ENCODE measurements around the gene BAHCC1. TPM values are rescaled to one million over a fixed set of nuclear protein-coding genes. Genes with fewer than 3 reads are reported as not detected.

The BAHCC1 gene
- total and polyA plus RNA-seq, 2 donors (not counting 3 experiments of a cell fraction or from before 2014, with no cell fraction given): 4.7 to 11.6 TPM

- Histone ChIP-seq H3K9me1 (replicated peaks; ENCODE audit: control insufficient read depth, extremely low read depth, insufficient read depth, low read length) (no peaks in the 10 kb centered on the region), H3K4me1 (ENCODE audit: control insufficient read depth, extremely low read depth, insufficient read depth, low read length) (no peaks in the 10 kb centered on the region), H3K27ac (ENCODE audit: insufficient read depth, low read depth, low read length) (no peak overlapping the region), H3K4me3 (replicated peaks in 1 of 3; ENCODE audit: insufficient read depth in 1 of 3, low read depth in 1 of 3, low read length in 3 of 3) (no peak overlapping the region), H3K9ac (replicated peaks; ENCODE audit: extremely low read depth, insufficient read depth, low read length) (no peak overlapping the region), H4K20me1 (replicated peaks; ENCODE audit: control insufficient read depth, extremely low read depth, insufficient read depth, low read length) (no peaks in the 10 kb centered on the region), H2AFZ (ENCODE audit: low read depth, low read length) (no peak overlapping the region), H3K4me2 (ENCODE audit: insufficient read depth, low read length) (no peak overlapping the region), H3K79me2 (ENCODE audit: control insufficient read depth, insufficient read depth, low read length) (no peaks in the 10 kb centered on the region), H3K9me3 (replicated peaks; ENCODE audit: control insufficient read depth, insufficient read depth, low read length) (no peaks in the 10 kb centered on the region), H3K36me3 (ENCODE audit: control insufficient read depth in 2 of 2, extremely low read depth in 1 of 2, insufficient read depth in 2 of 2, low read length in 2 of 2) (no peaks in the 10 kb centered on the region), H3K27me3 (ENCODE audit: control insufficient read depth in 2 of 2, insufficient read depth in 2 of 2, low read length in 2 of 2) (no peaks in the 10 kb centered on the region)
- ChIA-PET CTCF (interaction anchor here (1.0 to 1.2 kb wide), 2 partner anchors 13 to 15 kb away, joined by 3 read pairs; no protein-coding TSS in a partner anchor), POLR2A (interaction anchor here (0.6 kb wide), 1 partner anchor 53 kb away, joined by 4 read pairs; no protein-coding TSS in a partner anchor)
- TF ChIP-seq GATA2 (IDR thresholded peaks at IDR 0.05; ENCODE audit: insufficient read depth, insufficient read length, low read depth, low read length) (no peak), MAX (IDR thresholded peaks at IDR 0.05; ENCODE audit: insufficient read depth, insufficient read length) (peak; percentile 64), EZH2 (IDR thresholded peaks at IDR 0.05; ENCODE audit: borderline replicate concordance, low read depth, low read length, severe bottlenecking) (no peak)
- FAIRE-seq (no peak), DNase-seq (ENCODE audit: low read depth, low spot score) (peak; percentile 32)
- BruUV-seq (replicated peaks): no TSS peak
- dilution Hi-C loops (cut with MboI; ENCODE audit: extremely low pct_ligation_motif_present, low sequenced_read_pairs): no loop called here
- intact Hi-C loops (cut with micrococcal nuclease): no loop called here
Observed at GRCh38 chr17:81471818-81472456, 76.7 kb downstream of the BAHCC1 start.

- H3K9ac ChIP-seq (replicated peaks; ENCODE audit: extremely low read depth, insufficient read depth, low read length): no peak overlapping the region
- no peak for TF ChIP-seq POLR2A (IDR thresholded peaks at IDR 0.05; ENCODE audit: low read depth, low read length)
- TF ChIP-seq GATA2 (IDR thresholded peaks at IDR 0.05; ENCODE audit: insufficient read depth, insufficient read length, low read depth, low read length): no peak
- no peak for TF ChIP-seq JUN (IDR thresholded peaks at IDR 0.05; ENCODE audit: borderline replicate concordance, insufficient read depth, insufficient read length, low read depth)
- no peak for TF ChIP-seq EZH2 (IDR thresholded peaks at IDR 0.05; ENCODE audit: borderline replicate concordance, low read depth, low read length, severe bottlenecking)
- TF ChIP-seq POLR2AphosphoS5 (IDR thresholded peaks at IDR 0.05; ENCODE audit: insufficient read depth, low read depth, low read length): no peak
- TF ChIP-seq MAX (IDR thresholded peaks at IDR 0.05; ENCODE audit: insufficient read depth, insufficient read length): no peak
- TF ChIP-seq MYC (IDR thresholded peaks at IDR 0.05; ENCODE audit: low read depth, low read length): no peak
- no peak for TF ChIP-seq FOS (IDR thresholded peaks at IDR 0.05; ENCODE audit: borderline replicate concordance, insufficient read depth, low read length)
- no peak for TF ChIP-seq CTCF (IDR thresholded peaks at IDR 0.05; ENCODE audit: extremely low read depth in 1 of 2, insufficient read depth in 1 of 2, low read depth in 1 of 2, low read length in 2 of 2)
- H3K9me1 ChIP-seq (replicated peaks; ENCODE audit: control insufficient read depth, extremely low read depth, insufficient read depth, low read length): no peaks in the 10 kb centered on the region
- no peak for FAIRE-seq
- POLR2A ChIA-PET: no interaction called here
- no peak overlapping the region for H3K27ac ChIP-seq (ENCODE audit: insufficient read depth, low read depth, low read length)
- H3K9me3 ChIP-seq (replicated peaks; ENCODE audit: control insufficient read depth, insufficient read depth, low read length): no peaks in the 10 kb centered on the region
- H3K27me3 ChIP-seq (ENCODE audit: control insufficient read depth in 2 of 2, insufficient read depth in 2 of 2, low read length in 2 of 2): no peaks in the 10 kb centered on the region
- no peaks in the 10 kb centered on the region for H3K36me3 ChIP-seq (ENCODE audit: control insufficient read depth in 2 of 2, extremely low read depth in 1 of 2, insufficient read depth in 2 of 2, low read length in 2 of 2)
- no peak for DNase-seq (ENCODE audit: low read depth, low spot score)
- intact Hi-C loops (cut with micrococcal nuclease): no loop called here
- no TSS peak for BruUV-seq (replicated peaks)
- dilution Hi-C loops (cut with MboI; ENCODE audit: extremely low pct_ligation_motif_present, low sequenced_read_pairs): no loop called here
- no peaks in the 10 kb centered on the region for H3K79me2 ChIP-seq (ENCODE audit: control insufficient read depth, insufficient read depth, low read length)
- CTCF ChIA-PET: interaction anchor here (1.2 kb wide), 1 partner anchor 16 kb away, joined by 3 read pairs; no protein-coding TSS in a partner anchor
- no peaks in the 10 kb centered on the region for H4K20me1 ChIP-seq (replicated peaks; ENCODE audit: control insufficient read depth, extremely low read depth, insufficient read depth, low read length)
- H3K4me2 ChIP-seq (ENCODE audit: insufficient read depth, low read length): no peak overlapping the region
- no peak overlapping the region for H3K4me3 ChIP-seq (replicated peaks in 1 of 3; ENCODE audit: insufficient read depth in 1 of 3, low read depth in 1 of 3, low read length in 3 of 3)
- H2AFZ ChIP-seq (ENCODE audit: low read depth, low read length): no peak overlapping the region
- H3K4me1 ChIP-seq (ENCODE audit: control insufficient read depth, extremely low read depth, insufficient read depth, low read length): no peaks in the 10 kb centered on the region
Observed at GRCh38 chr17:81473019-81473418, 77.8 kb downstream of the BAHCC1 start.

Data from endothelial cell of umbilical vein (primary cell).